ENCODE data around the gene DCAF16.
A peak's percentile ranks its signal among the peaks of the same experiment; 100 is the strongest.
"Not testable (repeated sequence)": the region's sequence is repeated elsewhere in the genome, so short reads cannot be mapped to it uniquely, and the experiment has no call there.

The DCAF16 gene

DNA sequence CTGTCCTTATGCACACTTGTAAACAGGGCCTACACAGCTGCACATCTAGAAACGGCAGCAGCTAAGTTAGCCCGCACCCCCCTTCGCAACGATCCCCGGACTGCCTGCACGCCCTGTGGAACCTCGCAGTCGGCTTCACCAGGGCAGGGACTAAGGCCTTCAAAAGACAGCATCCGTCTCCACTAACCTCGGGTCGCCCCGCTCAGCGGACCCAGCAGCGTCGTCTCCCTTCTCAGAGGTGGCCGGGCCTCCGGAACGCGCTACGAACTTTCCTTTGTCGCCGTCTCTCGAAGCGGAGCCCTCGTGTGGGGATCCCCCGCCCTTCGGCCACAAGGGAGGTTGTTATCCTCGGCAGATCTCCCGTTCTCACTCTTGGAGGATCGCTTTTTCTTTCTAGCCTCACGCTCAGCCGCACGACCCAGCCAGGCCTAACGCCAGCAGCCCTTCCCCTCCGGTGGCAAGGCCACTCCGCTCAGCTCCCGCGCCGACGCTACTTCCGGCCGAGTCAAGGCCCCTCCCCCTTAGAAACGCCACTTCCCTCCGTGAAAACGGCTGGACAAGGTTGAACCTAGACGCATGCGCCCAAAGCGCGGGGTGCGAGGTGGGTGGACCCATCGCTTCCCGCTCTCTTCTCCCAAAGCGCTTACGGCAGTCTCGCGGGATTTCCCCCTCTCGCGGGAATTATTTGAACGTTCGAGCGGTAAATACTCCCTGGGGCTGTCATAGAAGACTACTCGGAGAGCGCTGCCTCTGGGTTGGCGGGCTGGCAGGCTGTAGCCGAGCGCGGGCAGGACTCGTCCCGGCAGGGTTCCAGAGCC is at the start of gene DCAF16, which contains the start of gene NCAPG:
TSS of gene DCAF16 (minus strand) at position 498 of the 818 bp plus-strand sequence. CDS start 6,616 bp downstream, outside the sequence.
TSS of gene NCAPG (plus strand) at position 720 of the 818 bp plus-strand sequence. CDS start 99 bp downstream, outside the sequence.
- DNase-seq (ENCODE audit: low spot score) = peak; percentile 95

DNA sequence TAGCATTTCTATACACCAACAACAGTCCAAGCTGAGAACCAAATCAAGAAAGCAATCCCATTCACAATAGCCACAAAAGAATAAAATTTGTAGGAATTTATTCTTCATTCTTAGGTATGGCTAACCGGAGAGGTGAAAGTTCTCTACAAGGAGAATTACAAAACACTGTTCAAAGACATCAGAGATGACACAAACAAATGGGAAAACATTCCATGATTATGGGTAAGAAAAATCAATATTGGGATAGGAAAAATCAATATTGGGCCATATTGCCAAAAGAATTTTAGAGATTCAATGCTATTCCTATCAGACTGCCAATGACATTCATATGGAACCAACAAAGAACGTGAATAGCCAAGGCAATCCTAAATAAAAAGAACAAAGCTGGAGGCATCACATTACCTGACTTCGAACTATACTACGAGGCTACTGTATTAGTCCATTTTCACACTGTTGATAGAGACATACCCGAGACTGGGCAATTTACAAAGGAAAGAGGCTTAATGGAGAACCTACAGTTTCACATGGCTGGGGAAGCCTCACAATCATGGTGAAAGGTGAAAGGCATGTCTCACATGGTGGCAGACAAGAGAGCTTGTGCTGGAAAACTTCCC is 49.3 kb upstream of the DCAF16 start:
- no peak for DNase-seq (ENCODE audit: low spot score)

DNA sequence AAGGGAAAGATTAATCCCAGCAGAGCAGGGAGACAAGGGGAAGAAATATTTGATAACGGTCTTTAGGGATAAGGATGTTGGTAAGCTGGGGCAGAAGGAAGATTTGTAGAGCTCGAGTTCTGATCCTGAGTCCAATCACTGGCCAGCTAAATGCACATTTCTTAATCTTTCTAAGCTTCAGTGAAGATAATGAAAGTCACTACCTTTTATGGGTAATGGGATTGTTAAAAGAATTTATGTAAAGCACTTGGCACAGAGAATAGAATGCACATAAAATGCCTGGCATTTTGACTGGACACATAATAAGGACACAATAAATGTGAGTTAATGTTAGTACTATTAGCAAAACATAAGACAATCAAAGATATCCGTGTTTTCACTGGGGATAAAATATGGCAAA is 43.5 kb upstream of the DCAF16 start:
- DNase-seq (ENCODE audit: low spot score) = no peak

DNA sequence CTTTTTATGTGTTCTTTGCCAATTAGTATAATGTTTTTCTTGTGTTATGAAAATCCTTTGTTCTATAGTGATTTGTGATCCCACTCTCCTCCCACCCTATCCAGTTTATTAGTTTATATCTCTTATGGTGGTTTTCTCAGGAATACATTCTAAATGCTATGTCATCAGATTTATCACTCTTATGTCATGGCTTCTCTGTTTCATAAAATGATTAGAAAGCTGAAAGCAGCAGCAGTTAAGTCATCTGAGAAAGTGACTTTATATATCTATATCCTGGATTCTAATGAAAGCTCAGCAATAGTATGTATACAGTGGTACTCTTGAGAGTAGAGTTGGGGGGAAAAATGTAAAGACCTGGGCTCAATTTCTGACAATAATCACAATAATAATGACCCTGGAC is 41.4 kb upstream of the DCAF16 start:
- no peak for DNase-seq (ENCODE audit: low spot score)

DNA sequence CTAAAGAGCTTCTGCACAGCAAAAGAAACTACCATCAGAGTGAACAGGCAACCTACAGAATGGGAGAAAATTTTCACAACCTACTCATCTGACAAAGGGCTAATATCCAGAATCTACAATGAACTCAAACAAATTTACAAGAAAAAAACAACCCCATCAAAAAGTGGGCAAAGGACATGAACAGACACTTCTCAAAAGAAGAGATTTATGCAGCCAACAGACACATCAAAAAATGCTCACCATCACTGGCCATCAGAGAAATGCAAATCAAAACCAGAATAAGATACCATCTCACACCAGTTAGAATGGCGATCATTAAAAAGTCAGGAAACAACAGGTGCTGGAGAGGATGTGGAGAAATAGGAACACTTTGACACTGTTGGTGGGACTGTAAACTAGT is 39.7 kb upstream of the DCAF16 start:
- not testable (repeated sequence) for DNase-seq (ENCODE audit: low spot score)

DNA sequence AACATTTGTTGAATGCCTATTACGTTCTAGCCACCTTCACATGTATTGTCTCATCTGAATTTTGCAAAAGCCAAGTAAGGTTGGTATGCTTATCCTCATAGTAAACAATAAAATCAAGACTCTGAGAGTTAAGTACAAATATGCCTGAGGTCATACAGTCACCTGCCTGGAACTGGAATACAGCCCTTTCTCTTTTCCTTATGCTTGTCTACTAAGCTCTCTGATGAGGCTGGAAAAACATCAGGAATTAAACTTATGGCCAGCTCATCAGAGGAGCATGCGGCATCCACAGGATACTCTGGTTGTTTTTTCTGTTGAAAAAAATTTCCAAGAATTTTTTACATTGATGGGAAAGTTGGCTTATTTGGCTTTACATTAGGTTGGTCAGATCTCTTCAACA is 35.7 kb upstream of the DCAF16 start:
- no peak for DNase-seq (ENCODE audit: low spot score)

DNA sequence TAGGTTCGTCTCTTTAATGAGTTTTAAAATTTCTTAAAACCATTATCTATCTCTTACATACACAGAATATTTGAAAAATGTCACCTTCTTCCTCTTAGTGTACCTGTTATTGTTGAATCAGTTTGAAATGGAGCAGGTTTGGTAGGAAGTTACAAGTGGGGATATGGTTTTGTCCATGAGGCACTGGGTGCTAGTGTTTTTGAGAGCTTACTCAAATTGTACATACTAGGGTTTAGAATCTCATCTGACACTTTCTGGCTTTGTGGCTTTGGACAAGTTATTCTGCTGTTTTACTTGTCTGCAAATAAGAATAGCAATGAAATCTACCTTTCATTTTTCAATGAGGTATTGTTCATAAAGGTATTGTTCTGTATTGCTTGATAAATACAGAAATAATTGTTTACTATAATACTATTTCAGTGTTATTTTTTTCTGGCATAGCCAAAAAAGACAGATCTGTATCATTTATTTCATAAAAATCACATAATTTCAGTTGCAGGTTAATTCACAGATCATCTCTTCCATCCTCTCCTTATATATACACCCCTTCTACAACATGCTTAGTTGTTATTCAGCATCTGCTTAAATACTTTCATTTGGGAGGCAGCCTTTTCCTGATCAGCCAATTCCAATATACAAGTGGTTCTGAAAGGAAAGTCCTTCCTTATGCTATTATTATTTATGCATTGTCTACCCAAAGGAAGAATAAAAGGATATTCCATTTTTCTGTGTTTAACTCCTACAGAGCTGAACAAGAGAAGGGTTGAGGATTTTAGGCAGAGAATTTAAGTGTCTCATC is 13.5 kb upstream of the DCAF16 start:
- no peak for DNase-seq (ENCODE audit: low spot score)

DNA sequence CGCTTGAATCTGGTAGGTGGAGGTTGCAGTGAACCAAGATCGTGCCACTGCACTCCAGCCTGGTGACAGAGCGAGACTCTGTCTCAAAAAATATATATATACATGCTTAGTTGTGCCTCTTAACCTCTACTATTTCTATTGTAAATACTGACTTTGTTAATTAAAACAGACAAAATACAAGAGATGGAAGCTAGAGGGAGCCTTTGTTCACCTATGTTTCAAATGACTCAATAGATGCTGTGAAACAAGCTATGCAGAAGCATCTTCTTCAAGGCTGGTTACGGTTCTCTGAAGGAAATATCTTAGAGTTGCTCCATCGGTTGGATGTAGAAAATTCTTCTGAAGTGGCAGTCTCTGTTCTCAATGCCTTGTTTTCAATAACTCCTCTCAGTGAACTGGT is 6.5 kb upstream of the DCAF16 start:
- DNase-seq (ENCODE audit: low spot score) = peak; percentile 14

DNA sequence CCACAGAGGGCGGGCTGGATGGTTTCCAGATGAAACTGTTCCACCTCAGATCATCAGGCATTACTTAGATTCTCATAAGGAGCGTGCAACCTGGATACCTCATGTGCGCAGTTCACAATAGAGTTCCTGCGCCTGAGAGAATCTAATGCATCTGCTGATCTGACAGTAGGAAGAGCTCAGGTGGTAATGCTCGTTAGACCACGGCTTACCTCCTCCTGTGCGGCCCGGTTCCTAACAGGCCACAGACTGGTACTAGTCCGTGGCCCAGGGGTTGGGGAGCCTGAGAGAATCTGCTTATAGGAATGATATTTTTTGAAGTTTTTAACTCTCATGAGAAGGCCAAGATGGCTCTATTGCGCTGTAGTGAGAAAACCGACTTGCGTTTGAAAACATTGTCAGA is 5.6 kb upstream of the DCAF16 start:
- DNase-seq (ENCODE audit: low spot score) = no peak

DNA sequence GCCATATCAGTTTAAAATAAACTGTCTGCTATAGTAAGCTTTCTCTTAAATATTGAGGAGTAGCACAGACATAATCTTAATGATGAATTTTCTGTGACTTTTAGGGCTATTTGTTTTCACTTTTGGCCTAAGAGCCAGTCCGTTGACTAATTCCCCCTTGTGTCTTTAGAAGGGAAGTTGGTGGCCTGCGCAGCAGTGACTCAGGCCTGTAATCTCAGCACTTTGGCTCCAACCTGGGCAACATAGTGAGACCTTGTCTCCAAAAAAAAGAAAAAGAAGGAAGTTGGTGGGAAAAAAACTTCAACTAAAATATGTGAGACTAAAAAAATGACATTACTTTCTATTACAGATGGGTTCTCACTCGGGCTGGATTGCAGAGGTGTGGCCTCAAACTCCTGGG is 3.6 kb upstream of the DCAF16 start:
- DNase-seq (ENCODE audit: low spot score) = no peak

DNA sequence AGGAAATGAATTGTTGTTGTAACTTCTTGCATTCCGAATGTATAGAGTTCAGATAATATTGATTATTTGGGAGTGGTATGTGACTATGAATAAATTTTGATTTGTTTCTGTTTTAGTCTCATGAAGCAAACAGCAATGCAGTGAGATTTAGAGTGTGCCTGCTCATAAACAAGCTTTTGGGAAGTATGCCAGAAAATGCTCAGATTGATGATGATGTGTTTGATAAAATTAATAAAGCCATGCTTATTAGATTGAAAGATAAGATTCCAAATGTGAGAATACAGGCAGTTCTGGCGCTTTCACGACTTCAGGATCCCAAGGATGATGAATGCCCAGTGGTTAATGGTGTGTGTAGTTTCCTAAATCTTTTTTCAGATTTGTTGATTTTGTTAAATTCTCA is 2.2 kb upstream of the DCAF16 start:
- DNase-seq (ENCODE audit: low spot score) = no peak

DNA sequence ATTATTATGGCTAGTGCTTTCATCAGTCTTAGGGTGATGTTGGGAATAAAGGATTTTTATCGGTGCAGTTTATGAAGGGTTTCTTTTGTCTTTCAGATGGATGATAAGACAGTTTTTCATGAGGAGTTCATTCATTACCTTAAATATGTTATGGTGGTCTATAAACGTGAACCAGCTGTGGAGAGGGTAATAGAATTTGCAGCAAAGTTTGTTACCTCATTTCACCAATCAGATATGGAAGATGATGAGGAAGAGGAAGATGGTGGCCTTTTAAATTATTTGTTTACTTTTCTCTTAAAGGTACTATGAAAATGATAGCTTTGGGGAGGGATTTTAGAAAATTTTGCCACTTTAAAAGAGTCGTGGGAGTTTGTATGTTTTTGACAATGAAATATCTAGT is 1.6 kb upstream of the DCAF16 start:
- DNase-seq (ENCODE audit: low spot score) = no peak

DNA sequence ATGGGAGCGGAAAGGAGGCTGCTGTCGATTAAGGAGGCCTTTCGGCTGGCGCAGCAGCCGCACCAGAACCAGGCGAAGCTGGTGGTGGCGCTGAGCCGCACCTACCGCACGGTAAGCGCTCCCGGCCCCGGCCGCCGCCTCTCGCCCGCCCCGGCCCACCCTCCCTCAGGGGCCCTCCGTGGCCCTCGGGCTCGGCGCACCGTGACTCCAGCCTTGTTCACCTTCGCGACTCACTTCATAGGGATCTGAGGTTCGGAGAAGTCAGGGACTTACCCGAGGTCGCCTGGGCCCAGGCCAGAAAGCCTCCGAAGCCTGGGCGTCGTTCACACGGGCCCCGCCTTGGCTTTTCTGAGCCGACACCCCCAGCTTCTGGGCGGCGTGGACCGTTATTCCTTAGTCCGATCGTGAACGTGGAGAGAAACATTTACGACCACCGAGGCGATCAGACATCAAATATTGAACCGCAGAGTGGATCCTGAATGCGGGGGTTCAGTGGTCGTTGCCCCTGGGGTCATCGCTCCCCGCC is 584 bp upstream of the DCAF16 start:
- DNase-seq (ENCODE audit: low spot score) = no peak

DNA sequence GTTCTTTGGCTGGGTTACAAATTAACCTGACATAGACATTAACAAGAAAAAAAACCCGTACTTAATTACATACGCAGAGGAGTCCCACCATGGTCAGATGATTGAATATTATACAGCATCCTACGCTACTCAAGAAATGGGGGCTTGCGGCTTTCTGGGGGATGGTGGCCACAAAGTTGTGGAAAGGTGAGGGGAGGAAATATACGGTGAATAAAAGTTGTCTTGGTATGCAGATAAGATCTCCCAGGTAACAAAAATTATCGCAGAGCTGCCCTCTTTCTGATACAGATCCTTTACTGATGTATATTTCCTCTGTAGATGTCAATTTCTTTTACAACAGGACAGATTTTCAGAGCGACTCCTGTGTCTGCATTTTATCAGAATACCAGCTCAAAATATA is 890 bp downstream of the DCAF16 start:
- DNase-seq (ENCODE audit: low spot score) = no peak

DNA sequence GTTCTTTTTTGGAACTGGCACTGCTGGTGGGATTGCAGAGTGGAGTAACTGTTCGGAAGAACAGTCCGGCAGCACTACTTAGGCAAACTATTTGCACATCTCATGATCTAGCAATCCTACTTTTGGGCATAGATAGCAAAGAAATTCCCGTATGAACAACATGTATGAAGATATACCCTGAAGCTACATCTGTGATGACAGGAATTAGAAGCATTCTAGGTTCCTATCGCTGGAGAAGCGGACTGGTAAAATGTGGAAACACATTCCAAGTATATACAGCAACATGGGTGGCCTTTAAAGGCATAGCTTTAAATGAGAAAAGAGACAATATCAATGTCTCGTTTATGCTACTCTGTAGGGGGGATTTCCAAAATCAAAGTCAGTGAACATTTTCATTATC is 3.1 kb downstream of the DCAF16 start:
- DNase-seq (ENCODE audit: low spot score) = no peak

DNA sequence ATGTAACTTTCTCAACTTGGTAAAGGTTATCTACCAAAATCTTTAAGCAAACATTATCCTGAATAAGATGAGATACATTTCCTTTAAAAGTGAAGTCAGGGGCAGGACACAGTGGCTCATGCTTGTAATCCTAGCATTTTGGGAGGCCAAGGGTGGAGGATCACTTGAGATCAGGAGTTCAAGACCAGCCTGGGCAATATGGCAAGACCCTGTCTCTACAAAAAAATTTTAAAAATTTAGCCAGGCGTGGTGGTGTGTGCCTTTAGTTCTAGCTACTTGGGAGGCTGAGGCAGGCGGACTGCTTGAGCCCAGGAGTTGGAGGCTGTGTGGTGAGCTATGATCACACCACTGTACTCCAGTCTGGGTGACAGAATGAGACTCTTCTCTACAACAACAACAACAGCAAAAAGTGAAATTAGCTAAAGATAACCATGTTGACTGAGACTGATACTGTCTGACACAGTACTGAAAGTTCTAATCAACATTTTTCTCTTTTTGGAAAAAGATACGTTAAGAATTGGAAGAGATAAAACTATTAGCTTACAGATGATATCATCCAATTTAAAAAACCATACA is 4.9 kb downstream of the DCAF16 start:
- no peak for DNase-seq (ENCODE audit: low spot score)

DNA sequence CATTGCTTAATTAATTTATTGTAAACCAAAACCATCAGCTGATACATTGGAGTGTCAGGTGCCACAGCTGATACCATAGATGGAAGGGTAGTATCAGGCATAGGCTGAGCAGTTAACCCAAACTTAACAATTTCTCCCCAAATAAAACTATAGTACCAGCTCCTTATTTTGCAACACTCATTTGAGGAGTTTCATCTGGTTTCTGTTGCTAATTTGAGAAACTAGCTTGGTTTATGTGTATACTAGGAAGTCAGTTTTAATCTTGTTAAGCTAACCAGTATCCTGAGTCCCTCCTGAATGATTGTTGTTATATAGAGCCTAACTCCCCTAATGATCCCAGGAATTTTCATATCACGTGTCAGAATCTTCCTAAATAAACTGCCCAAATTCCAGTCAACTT is 12.7 kb downstream of the DCAF16 start:
- no peak for DNase-seq (ENCODE audit: low spot score)

DNA sequence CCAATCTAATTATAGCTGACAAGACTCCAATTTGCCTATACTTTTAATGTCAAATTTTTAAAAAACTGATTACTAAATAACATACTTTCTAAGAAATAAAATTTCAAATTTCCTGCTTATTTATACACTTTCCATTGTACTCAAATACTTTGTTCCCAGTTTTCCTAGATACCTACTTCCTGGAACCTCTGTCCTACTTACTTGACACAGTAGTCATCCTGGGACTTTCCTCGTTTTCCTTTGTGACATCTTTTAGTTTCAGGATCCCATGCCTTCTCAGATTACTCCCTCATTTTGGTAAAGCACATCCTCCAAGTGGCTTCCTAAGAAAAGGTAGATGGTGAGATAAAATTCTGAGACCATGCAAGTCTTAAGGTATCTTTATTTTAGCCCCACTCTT is 15.8 kb downstream of the DCAF16 start:
- no peak for DNase-seq (ENCODE audit: low spot score)

DNA sequence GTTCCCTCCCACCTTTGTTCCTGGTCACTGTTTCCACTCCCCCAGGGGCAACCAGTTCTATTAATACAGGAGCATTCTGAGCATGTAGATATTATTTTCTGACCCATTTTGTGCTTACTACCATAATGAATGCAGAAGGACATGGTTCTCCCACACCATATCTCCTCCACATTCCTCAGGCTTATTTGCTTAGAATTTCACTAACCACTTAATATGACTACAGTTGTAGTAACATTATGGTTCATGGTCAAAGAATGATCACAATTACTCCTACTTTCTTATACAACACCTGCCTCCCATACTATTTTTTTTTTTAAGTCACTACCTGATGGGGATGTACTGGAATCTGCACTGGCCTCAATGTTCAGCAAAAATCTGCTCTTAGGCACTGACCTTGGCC is 21.6 kb downstream of the DCAF16 start:
- no peak for DNase-seq (ENCODE audit: low spot score)

DNA sequence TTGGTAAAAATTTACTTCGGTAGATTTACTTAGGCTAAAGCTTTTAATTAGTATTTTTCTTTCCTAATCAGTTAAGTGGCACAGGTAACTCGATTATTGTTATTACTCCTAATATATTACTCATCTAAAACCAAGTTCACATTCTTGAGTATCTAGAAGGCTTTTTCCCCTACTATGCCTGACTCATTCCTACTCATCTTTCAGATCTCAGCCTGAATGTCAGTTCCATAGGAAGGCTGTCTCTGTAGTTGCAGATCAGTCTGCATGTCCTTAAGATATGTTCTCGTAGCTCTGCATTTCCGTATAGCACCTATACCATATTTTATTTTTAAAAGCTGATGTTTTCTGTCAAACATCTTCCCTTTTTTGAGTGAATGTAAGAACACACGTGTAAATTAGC is 23.2 kb downstream of the DCAF16 start:
- DNase-seq (ENCODE audit: low spot score) = no peak

DNA sequence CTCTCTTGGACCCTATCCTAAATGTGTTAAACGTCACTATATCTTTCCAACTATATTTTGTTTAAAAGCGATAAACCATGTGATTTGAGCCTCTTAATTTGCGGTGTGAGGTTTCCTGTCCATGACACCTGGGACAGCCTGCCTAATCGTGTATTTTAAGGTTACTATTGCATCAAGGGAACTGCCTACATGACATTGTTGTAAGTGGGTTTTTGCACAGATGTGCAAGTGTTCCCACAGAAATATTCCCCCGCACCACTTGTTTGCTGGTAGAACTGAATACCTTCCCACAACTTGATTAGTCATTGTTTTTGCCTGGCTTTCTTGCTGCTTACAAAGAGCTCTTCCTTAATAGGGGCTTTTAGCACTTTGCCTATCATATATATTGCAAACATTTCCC is 24.0 kb downstream of the DCAF16 start:
- DNase-seq (ENCODE audit: low spot score) = no peak

DNA sequence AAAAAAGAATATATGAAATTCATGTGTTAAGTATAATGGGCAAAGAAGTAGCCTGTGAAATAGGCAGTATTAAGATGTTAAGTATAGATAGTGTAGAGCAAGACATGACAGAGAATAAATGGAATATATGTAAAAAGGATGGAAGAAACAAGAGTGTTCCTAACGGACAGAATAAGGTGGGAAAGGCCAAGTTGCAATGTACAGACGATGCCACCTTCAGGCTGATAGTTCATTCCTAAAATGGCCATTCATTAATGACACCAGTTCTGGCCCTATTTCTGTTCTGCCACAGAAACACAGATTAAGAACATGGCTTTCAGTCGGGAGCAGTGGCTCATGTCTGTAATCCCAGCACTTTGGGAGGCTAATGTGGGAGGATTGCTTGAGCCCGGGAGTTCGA is 24.7 kb downstream of the DCAF16 start:
- DNase-seq (ENCODE audit: low spot score) = no peak

Measured in HuH-7 (cell line).